GM12892 (cell line): ENCODE measurements around the gene PADI6.

Source experiments
- POLR2A ChIP-seq: IDR thresholded peaks from 2 replicates; pipeline ENCODE4 v1.6.1; 2011; ENCODE audit warnings: low read depth, low read length, control low read depth
- POLR2AphosphoS5 ChIP-seq: IDR thresholded peaks from 2 replicates; pipeline ENCODE4 v1.6.1; 2011; ENCODE audit warnings: low read depth, low read length, control low read depth

GRCh38 chr1:17355898-17356297 lies 16.1 kb upstream of the PADI6 start:
- TF ChIP-seq POLR2AphosphoS5 (no peak), POLR2A (no peak)
